ENCODE measurements around the gene NPY4R.
"Not testable (repeated sequence)": the region's sequence is repeated elsewhere in the genome, so short reads cannot be mapped to it uniquely, and the experiment has no call there.

DNA sequence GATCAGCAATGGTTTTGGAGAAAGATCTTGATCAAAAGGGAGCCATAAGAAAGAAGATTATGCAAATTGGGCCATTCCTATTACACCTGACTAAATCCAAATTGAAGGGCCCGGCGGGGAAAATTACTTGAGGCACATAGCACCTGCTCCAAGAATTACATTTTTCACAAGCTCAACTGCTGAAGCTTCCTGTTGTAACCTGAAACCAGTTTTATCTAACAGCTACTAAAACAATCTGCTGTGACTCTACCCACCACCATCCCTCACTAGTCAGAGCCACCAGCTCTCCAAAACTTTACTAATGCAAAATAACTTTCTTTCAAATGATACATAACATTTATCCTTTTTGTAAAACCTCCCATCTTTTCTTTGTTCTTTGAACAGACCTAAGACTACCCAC is 20.7 kb upstream of the NPY4R start:
- TF ChIP-seq TAF1 (IDR thresholded peaks at IDR 0.05; ENCODE audit: borderline replicate concordance, low read depth, low read length); POLR2AphosphoS5 (IDR thresholded peaks at IDR 0.05; ENCODE audit: low read depth, low read length); POLR2A (IDR thresholded peaks at IDR 0.05; ENCODE audit: low read depth, low read length): not testable (repeated sequence)
